ENCODE results near the gene IRX2.

IRX2 gene

DNA sequence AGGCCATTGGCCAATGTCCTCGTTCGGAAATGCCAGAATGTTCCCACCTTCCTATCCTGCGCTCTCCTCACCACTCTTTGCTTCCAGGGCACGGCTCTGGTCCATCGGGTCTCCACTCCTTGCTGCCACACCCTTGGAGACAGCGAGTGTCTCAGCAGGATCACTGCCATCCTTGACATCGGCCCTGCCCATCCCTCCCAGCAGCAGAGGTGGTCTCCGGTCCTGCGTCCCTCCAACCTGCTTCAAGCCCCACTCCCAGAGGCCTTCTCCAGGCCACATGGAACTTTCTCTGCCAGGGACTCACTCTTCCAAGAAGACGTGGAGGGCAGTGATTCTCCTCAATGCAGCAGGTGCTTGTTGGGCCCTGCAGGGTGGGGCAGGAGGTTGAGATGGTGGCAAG, 42.7 kb downstream of the IRX2 start:
- Histone ChIP-seq H3K36me3 (no peaks in the 10 kb centered on the region), H3K27me3 (no peaks in the 10 kb centered on the region), H3K4me1 (ENCODE audit: control insufficient read depth in 1 of 2, insufficient read depth in 1 of 2, low read depth in 1 of 2, low read length in 1 of 2) (no peaks in the 10 kb centered on the region), H3K4me3 (ENCODE audit: low read depth in 1 of 2, low read length in 1 of 2) (no peak overlapping the region), H3K9me3 (no peaks in the 10 kb centered on the region), H3K27ac (no peak overlapping the region)
- TF ChIP-seq, protein P1, sequence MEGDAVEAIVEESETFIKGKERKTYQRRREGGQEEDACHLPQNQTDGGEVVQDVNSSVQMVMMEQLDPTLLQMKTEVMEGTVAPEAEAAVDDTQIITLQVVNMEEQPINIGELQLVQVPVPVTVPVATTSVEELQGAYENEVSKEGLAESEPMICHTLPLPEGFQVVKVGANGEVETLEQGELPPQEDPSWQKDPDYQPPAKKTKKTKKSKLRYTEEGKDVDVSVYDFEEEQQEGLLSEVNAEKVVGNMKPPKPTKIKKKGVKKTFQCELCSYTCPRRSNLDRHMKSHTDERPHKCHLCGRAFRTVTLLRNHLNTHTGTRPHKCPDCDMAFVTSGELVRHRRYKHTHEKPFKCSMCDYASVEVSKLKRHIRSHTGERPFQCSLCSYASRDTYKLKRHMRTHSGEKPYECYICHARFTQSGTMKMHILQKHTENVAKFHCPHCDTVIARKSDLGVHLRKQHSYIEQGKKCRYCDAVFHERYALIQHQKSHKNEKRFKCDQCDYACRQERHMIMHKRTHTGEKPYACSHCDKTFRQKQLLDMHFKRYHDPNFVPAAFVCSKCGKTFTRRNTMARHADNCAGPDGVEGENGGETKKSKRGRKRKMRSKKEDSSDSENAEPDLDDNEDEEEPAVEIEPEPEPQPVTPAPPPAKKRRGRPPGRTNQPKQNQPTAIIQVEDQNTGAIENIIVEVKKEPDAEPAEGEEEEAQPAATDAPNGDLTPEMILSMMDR (IDR thresholded peaks at IDR 0.05): no peak

DNA sequence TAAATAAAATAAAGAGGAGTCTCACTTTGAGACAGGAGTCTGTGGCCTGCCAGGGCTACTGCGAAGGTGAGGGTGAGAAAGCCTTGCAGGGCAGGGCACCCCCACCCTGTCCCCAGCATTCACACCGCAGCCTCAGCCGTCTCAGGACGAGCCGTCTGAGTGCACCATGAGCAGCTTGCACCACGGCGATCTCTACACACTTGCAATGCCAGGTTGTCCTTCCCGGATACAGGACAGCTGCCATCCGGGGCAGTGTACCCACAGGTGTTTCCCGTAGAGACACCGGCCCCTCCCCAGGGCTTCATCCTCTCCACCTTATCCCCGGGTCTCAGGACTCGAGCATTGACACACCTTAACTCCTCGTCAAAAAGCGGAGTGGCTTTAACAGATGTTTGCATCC, 43.3 kb downstream of the IRX2 start:
- no peaks in the 10 kb centered on the region for H3K9me3 ChIP-seq
- H3K36me3 ChIP-seq: no peaks in the 10 kb centered on the region
- TF ChIP-seq, protein P1 (IDR thresholded peaks at IDR 0.05): no peak
- H3K27me3 ChIP-seq: no peaks in the 10 kb centered on the region
- no peak overlapping the region for H3K4me3 ChIP-seq (ENCODE audit: low read depth in 1 of 2, low read length in 1 of 2)
- H3K27ac ChIP-seq: no peak overlapping the region
- no peaks in the 10 kb centered on the region for H3K4me1 ChIP-seq (ENCODE audit: control insufficient read depth in 1 of 2, insufficient read depth in 1 of 2, low read depth in 1 of 2, low read length in 1 of 2)

DNA sequence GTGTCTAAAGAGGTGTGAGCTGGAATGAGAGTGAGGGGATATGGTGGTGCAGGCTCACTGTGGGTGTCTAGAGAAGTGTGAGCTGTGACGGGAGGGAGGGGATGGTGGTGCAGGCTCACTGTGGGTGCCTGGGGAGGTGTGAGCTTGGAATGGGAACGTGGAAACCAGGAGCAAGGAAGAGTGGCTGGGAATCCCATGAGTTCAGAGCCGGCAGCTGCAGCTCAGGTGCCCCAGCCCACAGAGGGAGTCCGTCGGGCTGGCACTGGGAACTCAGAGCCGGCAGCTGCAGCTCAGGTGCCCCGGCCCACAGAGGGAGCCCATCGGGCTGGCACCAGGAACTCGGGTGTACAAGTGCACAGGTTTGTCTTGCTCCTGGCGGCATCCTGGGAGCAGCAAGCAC, 45.6 kb downstream of the IRX2 start:
- Histone ChIP-seq H3K4me1 (ENCODE audit: control insufficient read depth in 1 of 2, insufficient read depth in 1 of 2, low read depth in 1 of 2, low read length in 1 of 2) (no peaks in the 10 kb centered on the region), H3K36me3 (no peaks in the 10 kb centered on the region), H3K9me3 (no peaks in the 10 kb centered on the region), H3K27me3 (no peaks in the 10 kb centered on the region), H3K4me3 (ENCODE audit: low read depth in 1 of 2, low read length in 1 of 2) (no peak overlapping the region), H3K27ac (no peak overlapping the region)
- TF ChIP-seq, protein P1 (IDR thresholded peaks at IDR 0.05): no peak

DNA sequence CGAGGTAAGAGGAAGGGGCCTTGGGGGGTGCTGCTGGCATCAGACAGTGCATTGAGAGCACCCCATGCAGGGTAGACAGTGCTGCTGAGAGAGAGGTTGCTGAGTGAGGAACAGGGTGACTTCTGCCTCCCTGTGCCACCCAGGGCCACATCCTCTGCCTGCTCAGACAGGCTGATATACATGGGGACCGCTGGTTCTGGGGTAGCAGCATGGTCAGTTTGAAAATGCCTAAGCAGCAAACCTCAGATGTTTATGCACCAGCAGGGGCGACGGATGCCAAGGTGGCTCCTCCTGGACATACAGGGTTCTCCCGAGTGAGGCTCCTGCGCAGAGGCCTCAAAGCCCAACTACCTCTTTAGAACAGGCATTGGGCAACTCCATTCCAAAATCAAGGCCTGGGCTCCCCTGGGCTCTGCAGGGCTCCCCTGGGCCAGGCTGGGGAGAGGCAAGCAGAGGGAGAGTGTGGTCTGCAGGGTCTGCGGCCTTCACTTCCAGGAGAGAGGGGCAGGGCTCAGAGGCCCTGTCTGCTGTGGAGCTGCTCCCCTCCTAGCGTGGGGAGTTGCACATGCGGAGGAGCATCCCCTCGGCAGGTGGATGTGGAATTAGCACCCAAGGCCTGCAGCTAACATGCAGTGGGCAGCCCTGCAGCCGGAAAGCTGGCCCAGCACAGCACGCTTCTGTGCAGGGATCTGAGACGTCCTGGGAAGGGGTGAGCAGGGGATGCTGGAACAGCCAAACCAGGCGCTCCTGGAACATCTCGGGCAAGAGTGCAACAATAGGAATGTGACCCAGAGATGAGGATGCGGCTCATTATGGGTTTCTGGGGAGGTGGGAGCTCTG, 46.5 kb downstream of the IRX2 start:
- Histone ChIP-seq H3K9me3 (no peaks in the 10 kb centered on the region), H3K27me3 (no peaks in the 10 kb centered on the region), H3K27ac (no peak overlapping the region), H3K4me1 (ENCODE audit: control insufficient read depth in 1 of 2, insufficient read depth in 1 of 2, low read depth in 1 of 2, low read length in 1 of 2) (no peaks in the 10 kb centered on the region), H3K4me3 (ENCODE audit: low read depth in 1 of 2, low read length in 1 of 2) (no peak overlapping the region), H3K36me3 (no peaks in the 10 kb centered on the region)
- TF ChIP-seq, protein P1 (IDR thresholded peaks at IDR 0.05): no peak

DNA sequence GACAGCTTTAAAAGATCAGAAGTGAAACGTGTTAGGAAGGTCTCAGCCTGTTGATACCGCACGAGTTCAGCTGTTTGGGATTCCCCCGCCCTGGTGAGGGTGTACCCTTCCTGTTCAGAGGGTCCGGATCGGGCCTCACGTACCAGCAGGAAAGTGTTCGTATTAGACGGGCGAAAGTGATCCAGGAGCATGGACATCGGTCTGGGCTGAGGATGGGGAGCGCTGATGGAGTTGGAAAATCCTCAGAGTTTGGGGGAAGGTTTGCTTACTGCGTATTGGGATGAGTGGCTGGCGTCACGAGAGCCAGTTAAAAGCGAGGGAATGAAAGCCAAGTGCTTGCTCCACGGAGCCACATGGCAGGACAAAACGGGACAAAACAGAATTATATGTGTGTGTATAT, 47.4 kb downstream of the IRX2 start:
- Histone ChIP-seq H3K4me3 (ENCODE audit: low read depth in 1 of 2, low read length in 1 of 2) (no peak overlapping the region), H3K27me3 (no peaks in the 10 kb centered on the region), H3K9me3 (no peaks in the 10 kb centered on the region), H3K4me1 (ENCODE audit: control insufficient read depth in 1 of 2, insufficient read depth in 1 of 2, low read depth in 1 of 2, low read length in 1 of 2) (no peaks in the 10 kb centered on the region), H3K27ac (no peak overlapping the region), H3K36me3 (no peaks in the 10 kb centered on the region)
- TF ChIP-seq, protein P1 (IDR thresholded peaks at IDR 0.05): no peak

Measured in neutrophil (primary cell).